Tibial nerve (tissue), 4 donors: ENCODE data around the gene MBOAT1. TPM values are rescaled to one million over a fixed set of nuclear protein-coding genes. Genes with fewer than 3 reads are reported as not detected.

Source experiments
- DNase-seq, 2 donors: peaks; one replicate each; pipeline ENCODE4 v3.0.0-alpha.2; 2019; ENCODE audit warnings: low spot score in 2 of 2
- H3K27ac ChIP-seq, 4 donors: fragments of 200-600 bp; sonication (generic) in 3 of 4; one replicate each; pipeline ENCODE4 v1.5.1; 2017 to 2019; ENCODE audit warnings: mild to moderate bottlenecking in 1 of 4
- H3K27me3 ChIP-seq, 2 donors: fragments of 200-600 bp; sonication (generic) in 1 of 2; one replicate each; pipeline versions ENCODE4 v1.5.1 to v1.6.0; 2017 to 2019
- H3K36me3 ChIP-seq, 3 donors: fragments of 200-600 bp; sonication (generic); one replicate each; pipeline ENCODE4 v1.5.1; 2018 to 2019
- H3K4me1 ChIP-seq, 4 donors: fragments of 200-600 bp; sonication (generic) in 3 of 4; one replicate each; pipeline ENCODE4 v1.5.1; 2017 to 2019
- H3K4me3 ChIP-seq, 4 donors: fragments of 200-600 bp; sonication (generic) in 3 of 4; one replicate each; pipeline ENCODE4 v1.5.1; 2017 to 2019; ENCODE audit warnings: mild to moderate bottlenecking in 1 of 4, moderate library complexity in 1 of 4
- H3K9me3 ChIP-seq, 4 donors: fragments of 200-600 bp; sonication (generic) in 3 of 4; one replicate each; pipeline ENCODE4 v1.5.1; 2017 to 2019
- EP300 ChIP-seq, 2 donors: sonication (generic); formaldehyde crosslinking; IDR thresholded peaks; one replicate each; pipeline ENCODE4 v1.6.1; 2017; ENCODE audit warnings: antibody characterized with exemption in 2 of 2, mild to moderate bottlenecking in 1 of 2
- POLR2A ChIP-seq, 2 donors: fragments of 450-650 bp; IDR thresholded peaks; one replicate each; pipeline ENCODE4 v1.6.1; 2017; ENCODE audit warnings: antibody characterized with exemption in 2 of 2, mild to moderate bottlenecking in 2 of 2, moderate library complexity in 2 of 2
- WGBS, 2 donors: methylation state at CpG; one replicate each; pipeline ENCODE4 v1.1.5; 2018; 5-methylcytosine and 5-hydroxymethylcytosine counted together
- total RNA-seq, 4 donors: library from RNA; depleted of rRNA; stranded (reverse); fragments of >200 nt; gene quantifications; one replicate each; pipeline ENCODE4 v1.1.0, GENCODE V29; 2016
- TF ChIP-seq, protein P1 (sequence below), 5 experiments: fragments of 200-600 bp in 3 of 5; fragments of 450-650 bp in 2 of 5; sonication (generic) in 3 of 5; IDR thresholded peaks; one replicate each; pipeline ENCODE4 v1.5.1; 2016 to 2019; ENCODE audit warnings: antibody characterized with exemption in 5 of 5, mild to moderate bottlenecking in 3 of 5, moderate library complexity in 2 of 5

Gene MBOAT1
- total RNA-seq, 4 donors from 2014 or later: 12.3 to 25.6 (median 19.2) TPM

DNA sequence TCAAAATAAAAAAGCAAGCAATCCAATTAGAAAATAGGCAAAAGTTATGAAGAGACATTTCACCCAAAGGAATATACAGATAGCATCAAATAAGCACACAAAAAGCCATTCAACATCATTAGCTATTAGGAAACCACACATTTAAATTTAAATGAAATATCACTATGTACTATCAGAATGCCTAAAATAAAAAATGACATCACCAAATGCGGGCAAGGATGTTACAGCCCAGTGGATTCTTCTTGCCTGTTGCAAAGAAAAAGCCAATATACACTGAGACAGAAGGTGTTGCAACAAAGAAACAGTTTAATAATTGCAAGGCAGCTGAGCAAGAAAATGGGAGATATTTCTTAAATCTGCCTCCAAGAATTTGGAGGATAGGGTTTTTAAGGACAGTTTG, 31.0 kb upstream of the MBOAT1 start:
- H3K4me3 ChIP-seq: no peak overlapping the region

DNA sequence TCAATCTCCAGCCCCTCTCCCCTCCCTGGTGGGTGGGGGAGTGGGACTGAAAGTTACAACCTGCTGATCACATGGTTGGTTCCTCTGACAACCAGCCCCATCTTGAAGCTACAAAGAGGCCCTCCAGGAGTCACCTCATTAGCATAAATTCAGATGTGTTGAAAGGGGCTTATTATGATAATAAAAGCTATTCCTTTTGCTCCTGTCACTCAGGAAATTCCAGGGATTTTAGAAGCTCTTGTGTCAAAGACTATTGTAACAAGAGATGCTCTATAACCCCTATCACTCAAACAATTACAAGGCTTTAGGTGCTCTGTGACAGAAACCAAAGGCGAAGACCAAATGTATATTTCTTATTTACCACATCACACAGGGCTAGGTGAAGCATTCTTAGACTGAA, 30.1 kb upstream of the MBOAT1 start:
- DNase-seq: no peak
- WGBS, 2 donors: 92 to 97% methylated on average over 1 of the region's 1 CpG
- H3K4me3 ChIP-seq: no peak overlapping the region
- H3K4me1 ChIP-seq: no peaks in the 10 kb centered on the region
- H3K27me3 ChIP-seq: no peaks in the 10 kb centered on the region
- H3K36me3 ChIP-seq: no peaks in the 10 kb centered on the region
- H3K27ac ChIP-seq: no peak overlapping the region
- H3K9me3 ChIP-seq: no peaks in the 10 kb centered on the region
- TF ChIP-seq EP300 (IDR thresholded peaks at IDR 0.05): no peak
- TF ChIP-seq, protein P1, sequence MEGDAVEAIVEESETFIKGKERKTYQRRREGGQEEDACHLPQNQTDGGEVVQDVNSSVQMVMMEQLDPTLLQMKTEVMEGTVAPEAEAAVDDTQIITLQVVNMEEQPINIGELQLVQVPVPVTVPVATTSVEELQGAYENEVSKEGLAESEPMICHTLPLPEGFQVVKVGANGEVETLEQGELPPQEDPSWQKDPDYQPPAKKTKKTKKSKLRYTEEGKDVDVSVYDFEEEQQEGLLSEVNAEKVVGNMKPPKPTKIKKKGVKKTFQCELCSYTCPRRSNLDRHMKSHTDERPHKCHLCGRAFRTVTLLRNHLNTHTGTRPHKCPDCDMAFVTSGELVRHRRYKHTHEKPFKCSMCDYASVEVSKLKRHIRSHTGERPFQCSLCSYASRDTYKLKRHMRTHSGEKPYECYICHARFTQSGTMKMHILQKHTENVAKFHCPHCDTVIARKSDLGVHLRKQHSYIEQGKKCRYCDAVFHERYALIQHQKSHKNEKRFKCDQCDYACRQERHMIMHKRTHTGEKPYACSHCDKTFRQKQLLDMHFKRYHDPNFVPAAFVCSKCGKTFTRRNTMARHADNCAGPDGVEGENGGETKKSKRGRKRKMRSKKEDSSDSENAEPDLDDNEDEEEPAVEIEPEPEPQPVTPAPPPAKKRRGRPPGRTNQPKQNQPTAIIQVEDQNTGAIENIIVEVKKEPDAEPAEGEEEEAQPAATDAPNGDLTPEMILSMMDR (IDR thresholded peaks at IDR 0.05): no peak
- TF ChIP-seq POLR2A (IDR thresholded peaks at IDR 0.05): no peak

More for the DNA sequence above, 31.0 kb upstream of the MBOAT1 start:
- Histone ChIP-seq H3K36me3 (no peaks in the 10 kb centered on the region), H3K4me1 (no peaks in the 10 kb centered on the region), H3K27me3 (no peaks in the 10 kb centered on the region), H3K27ac (no peak overlapping the region), H3K9me3 (no peaks in the 10 kb centered on the region)
- TF ChIP-seq, protein P1 (IDR thresholded peaks at IDR 0.05): no peak
- TF ChIP-seq EP300 (IDR thresholded peaks at IDR 0.05): no peak
- no peak for TF ChIP-seq POLR2A (IDR thresholded peaks at IDR 0.05)
- no peak for DNase-seq
- 92 to 100% methylated on average over 1 of the region's 1 CpG for WGBS, 2 donors

DNA sequence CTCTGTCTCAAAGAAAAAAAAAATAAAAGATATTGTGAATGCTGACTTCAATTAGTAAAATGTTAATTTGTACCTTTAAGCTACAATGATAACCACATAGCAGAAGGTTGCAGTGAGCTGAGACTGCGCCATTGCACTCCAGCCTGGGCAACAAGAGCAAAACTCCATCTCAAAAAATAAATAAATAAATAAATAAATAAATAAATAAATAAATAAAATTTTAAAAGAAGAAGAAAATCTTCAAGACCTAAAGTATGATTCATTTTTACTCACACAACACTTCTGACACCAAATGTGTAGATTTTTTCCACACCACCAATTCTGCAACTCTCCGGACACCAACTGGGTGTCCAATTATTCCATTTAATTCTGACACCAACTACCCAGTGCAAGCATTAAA, 28.8 kb upstream of the MBOAT1 start:
- no peak overlapping the region for H3K27ac ChIP-seq

DNA sequence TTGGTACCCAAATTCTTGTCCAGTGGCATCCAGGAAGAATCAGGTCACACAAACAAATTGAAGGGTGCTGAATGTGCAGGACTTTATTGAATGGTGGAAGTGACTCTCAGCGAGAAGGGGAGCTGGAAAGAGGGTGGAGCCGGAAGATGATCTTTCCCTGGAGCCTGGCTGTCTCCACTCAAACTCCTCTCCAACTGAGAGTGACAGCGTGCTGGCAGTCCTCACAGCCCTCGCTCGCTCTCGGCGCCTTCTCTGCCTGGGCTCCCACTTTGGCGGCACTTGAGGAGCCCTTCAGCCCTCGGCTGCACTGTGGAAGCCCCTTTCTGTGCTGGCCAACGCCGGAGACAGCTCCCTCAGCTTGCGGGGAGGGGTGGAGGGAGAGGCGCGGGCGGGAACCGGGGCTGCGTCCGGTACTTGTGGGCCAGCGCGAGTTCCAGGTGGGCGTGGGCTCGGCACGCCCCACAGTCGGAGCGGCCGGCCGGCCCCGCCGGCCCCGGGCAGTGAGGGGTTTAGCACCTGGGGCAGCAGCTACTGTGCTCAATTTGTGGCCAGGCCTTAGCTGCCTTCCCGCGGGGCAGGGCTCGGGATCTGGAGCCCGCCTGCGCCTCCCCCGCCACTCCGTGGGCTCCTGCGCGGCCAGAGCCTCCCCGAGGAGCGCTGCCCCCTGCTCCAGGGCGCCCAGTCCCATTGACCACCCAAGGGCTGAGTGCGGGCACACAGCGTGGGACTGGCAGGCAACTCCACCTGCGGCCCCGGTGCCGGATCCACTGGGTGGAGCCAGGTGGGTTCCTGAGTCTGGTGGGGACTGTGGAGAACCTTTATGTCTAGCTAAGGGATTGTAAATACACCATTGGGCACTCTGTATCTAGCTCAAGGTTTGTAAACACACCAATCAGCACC, 26.7 kb upstream of the MBOAT1 start:
- TF ChIP-seq, protein P1 (IDR thresholded peaks at IDR 0.05): no peak
- TF ChIP-seq EP300 (IDR thresholded peaks at IDR 0.05) (no peak), POLR2A (IDR thresholded peaks at IDR 0.05) (no peak)
- no peaks in the 10 kb centered on the region for H3K27me3 ChIP-seq
- H3K27ac ChIP-seq: no peak overlapping the region
- no peaks in the 10 kb centered on the region for H3K36me3 ChIP-seq
- no peak for DNase-seq
- no peak overlapping the region for H3K4me3 ChIP-seq
- no peaks in the 10 kb centered on the region for H3K4me1 ChIP-seq
- 89 to 97% methylated on average over 30 to 37 of the region's 47 CpGs for WGBS, 2 donors
- no peaks in the 10 kb centered on the region for H3K9me3 ChIP-seq

More for the DNA sequence above, 28.8 kb upstream of the MBOAT1 start:
- Histone ChIP-seq H3K9me3 (no peaks in the 10 kb centered on the region), H3K4me3 (no peak overlapping the region), H3K36me3 (no peaks in the 10 kb centered on the region), H3K4me1 (no peaks in the 10 kb centered on the region), H3K27me3 (no peaks in the 10 kb centered on the region)
- 95 to 99% methylated on average over 2 of the region's 2 CpGs for WGBS, 2 donors
- no peak for DNase-seq
- no peak for TF ChIP-seq EP300 (IDR thresholded peaks at IDR 0.05)
- no peak for TF ChIP-seq POLR2A (IDR thresholded peaks at IDR 0.05)
- TF ChIP-seq, protein P1 (IDR thresholded peaks at IDR 0.05): no peak

- H3K27me3 ChIP-seq: no peaks in the 10 kb centered on the region
- H3K4me1 ChIP-seq: no peaks in the 10 kb centered on the region
These were observed 25.6 kb upstream of the MBOAT1 start for GRCh38 chr6:20237677-20238460.

More at GRCh38 chr6:20237677-20238460, 25.6 kb upstream of the MBOAT1 start:
- 79 to 86% methylated on average over 10 of the region's 10 CpGs for WGBS, 2 donors
- TF ChIP-seq POLR2A (IDR thresholded peaks at IDR 0.05) (no peak), EP300 (IDR thresholded peaks at IDR 0.05) (no peak)
- TF ChIP-seq, protein P1 (IDR thresholded peaks at IDR 0.05): no peak
- no peak for DNase-seq
- Histone ChIP-seq H3K27ac (no peak overlapping the region), H3K9me3 (no peaks in the 10 kb centered on the region), H3K4me3 (no peak overlapping the region), H3K36me3 (no peaks in the 10 kb centered on the region)
